GM18519 (cell line): Measurements from ENCODE around the gene DIP2C.
"Not testable (repeated sequence)": the region's sequence is repeated elsewhere in the genome, so short reads cannot be mapped to it uniquely, and the experiment has no call there.

Experiments used
- ATAC-seq: cut with Tn5 transposase; IDR thresholded peaks from one replicate; pipeline ENCODE4 v1.9.1; 2021; ENCODE audit warnings: mild to moderate bottlenecking, moderate library complexity; ENCODE audit not compliant: unreplicated experiment, low FRiP score

The DIP2C gene

DNA sequence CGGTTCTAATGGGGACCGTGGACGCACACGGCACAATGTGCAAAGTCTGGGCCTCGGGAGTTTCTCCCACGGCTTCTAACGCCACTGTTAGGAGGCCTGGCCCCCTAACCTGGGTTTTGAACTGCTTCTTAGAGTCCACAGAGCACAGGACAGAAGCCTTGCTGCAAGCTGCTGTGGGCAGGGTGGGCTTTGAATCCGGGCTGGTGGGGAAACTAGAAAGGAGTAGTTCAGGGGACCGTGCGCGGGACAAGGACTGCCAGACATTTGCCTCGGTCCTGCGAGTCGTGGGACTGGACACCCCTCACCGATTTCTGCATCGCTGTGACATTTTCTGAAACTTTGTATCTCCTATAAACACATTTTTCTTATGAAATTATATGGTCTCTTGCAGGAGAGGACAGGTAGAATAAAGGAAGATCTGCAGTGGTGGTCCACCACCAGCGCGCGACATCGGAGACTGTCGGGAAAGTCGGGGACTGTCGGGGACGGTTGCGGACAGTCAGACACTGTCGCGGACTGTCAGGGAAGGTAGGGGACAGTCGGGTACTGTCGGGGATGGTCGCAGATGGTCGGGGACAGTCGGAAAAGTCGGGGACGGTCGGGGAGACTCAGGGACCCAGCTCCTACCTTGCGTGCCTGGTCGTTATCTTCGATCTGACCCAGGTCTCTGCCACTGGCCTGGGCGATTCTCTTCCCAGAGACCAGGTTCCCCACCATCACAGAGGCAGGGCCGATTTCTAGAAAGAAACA lies 332.1 kb downstream of the DIP2C start:
- ATAC-seq: no peak

- no peak for ATAC-seq
Measured at GRCh38 chr10:356452-356851, 333.0 kb downstream of the DIP2C start.

DNA sequence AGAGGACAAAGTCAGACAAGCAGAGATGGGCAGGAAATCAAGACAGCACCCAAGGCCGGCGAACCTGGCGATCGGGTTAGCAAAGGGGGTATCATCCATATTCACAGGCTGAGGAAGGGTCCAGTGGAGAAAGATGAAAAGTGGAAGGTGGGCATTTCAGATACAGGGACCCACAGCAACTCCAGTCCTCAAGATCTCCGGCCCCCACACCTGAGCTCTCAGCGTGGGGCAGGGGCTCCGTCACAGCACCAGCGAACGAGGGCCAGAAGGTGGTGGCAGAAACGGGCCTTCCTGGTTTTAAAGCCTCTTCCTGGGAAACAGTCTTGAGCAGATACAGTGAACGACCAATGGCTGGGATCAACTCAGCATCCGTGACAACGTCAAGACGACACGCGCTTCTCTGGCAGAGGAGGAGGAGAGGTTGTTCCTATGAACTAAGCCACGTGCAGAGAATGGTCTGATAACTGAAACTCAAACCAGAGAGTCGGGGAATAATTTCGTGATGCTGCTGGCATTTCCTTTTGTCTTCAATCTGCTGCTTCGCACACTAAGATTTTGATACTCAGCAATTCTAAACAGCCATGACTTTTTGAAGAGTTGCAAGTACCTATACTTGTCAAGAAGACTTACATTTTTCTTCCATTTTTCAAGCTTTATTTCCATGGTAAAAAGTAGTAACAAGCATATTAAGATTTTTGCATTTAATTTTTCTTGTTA lies 334.4 kb downstream of the DIP2C start:
- ATAC-seq: no peak

DNA sequence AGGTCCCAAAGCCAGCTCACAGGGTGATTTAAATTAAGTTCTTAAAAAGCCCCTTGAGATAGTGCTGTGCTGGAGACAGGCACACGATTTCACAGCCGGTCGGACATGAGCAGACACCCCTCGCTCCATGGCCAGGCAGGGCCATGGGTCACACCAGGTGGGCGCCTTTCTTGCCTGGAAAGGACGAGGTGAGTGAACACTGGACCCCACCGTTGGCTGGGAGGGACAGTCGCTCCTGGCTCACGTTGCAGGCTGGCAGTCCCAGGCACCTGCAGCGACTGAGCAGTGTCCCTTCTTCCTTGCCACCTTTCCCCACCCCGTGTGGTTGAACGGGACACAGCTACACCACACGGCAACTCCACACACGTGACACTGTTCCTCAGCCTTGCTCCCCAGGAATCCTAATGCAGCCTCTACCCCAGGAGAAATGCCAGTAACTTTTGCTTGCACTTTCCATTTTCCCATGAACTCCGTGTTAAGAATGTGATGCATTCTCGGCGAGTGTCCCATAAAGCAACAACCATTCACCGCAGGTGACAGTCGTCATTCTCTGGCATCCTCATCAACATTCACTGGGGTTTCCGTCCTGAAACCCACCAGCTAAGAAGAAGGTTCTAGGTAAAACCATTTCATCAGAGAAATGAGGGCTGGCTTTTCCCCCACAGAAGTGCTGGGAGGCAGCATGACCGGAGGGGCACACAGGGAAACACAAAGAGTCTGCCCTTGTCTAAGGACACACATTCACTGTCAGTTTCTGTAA lies 336.8 kb downstream of the DIP2C start:
- no peak for ATAC-seq

DNA sequence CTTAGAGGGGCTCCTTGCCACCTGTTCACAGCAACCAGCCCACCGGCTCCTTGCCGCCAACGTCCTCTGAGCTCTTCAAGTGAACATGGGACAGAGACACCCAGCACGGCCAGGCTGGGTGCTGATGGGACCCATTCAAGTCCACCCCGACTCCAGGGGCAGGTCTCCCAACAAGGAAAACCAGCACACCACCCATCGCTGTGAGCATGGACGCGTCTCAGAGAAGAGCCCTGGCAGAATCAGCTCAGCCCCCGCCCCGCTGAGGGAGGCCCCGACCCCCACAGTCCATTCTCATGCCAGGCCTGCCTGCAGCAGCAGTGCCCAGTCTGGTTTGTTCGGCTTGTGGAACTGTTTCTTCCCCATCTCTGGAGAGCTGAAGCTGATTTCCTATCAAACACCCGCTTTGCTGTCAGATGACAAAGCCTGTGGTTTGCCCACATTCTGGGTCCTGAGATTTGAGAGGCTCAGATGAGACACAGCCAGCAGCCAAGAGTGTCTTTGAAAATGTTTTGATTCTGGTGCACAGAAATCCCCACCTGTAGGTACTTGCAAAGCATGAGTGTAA lies 337.6 kb downstream of the DIP2C start:
- ATAC-seq: no peak

DNA sequence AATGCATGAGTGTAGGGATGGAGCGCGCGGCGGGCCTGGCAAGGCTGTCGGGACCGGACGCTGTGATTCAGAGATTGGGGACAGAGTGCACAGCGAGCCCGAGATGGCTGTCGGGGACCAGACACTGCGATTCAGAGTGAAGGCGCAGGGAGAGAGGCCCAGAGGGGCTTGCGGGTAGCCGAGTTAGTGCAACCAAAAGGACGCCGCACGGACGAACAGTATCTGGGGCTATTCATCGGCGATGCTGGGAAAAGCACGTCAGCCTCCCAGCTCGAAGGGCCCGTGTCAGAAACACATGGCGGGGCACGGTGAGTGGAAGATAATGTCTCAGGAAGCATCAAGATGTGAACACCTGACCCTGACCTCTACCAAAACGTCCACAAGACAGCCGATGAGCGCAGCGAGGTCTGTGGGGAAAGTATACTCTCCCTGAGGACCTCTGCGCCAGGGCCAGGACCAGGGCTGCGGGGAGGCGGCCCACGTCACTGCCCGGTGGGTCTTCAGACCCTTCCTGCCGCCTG lies 338.4 kb downstream of the DIP2C start:
- no peak for ATAC-seq

DNA sequence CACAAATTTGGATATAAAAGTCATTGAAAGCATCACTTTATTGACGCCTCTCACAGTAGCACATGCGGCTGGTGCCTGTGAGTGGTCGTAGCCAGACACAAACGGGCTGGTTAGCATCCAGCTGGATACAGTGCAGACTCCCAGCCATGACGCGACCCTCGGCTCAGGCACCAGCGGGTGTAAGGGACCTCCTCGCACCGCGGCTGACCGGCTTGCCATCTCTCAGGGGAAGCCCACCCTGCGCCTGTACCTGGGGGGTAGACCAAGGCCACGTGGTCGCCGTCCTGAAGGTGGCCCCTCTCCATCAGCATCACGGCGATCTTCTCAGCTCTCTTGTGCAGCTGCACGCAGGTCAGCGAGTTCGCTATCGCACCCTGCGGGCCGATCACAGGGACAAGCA lies 340.4 kb downstream of the DIP2C start:
- ATAC-seq: no peak

DNA sequence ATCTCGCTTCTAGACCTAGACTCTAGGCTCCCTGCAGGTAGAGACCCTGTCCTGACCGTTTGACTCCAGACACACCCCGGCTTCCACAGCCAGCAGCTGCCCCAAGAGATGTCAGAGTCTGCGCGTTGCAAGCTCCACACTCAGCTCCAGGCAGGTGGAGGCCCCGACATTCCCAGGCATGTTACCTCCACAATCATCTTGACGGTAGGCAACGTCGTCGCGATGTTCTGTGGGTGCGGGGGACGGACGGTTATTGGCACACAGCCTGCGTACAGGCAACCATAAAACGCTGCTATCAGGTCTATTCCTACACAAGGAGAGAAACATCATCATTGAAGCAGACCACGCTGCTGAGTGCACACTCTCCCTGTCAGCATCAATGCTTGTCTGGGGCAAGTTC lies 341.0 kb downstream of the DIP2C start:
- ATAC-seq: no peak

DNA sequence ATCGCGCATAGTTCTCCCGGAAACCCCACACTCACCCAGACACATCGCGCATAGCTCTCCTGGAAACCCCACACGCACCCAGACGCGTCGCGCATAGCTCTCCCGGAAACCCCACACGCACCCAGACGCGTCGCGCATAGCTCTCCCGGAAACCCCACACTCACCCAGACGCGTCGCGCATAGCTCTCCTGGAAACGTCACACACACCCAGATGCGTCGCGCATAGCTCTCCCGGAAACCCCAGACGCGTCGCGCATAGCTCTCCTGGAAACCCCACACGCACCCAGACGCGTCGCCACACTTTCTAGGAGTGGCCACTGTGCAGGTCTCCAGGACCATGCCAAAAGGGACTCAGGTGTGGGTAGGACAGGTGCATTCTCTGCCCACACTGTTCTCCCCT lies 341.7 kb downstream of the DIP2C start:
- ATAC-seq: not testable (repeated sequence)

- not testable (repeated sequence) for ATAC-seq
Measured at GRCh38 chr10:347190-347589, 342.3 kb downstream of the DIP2C start.

DNA sequence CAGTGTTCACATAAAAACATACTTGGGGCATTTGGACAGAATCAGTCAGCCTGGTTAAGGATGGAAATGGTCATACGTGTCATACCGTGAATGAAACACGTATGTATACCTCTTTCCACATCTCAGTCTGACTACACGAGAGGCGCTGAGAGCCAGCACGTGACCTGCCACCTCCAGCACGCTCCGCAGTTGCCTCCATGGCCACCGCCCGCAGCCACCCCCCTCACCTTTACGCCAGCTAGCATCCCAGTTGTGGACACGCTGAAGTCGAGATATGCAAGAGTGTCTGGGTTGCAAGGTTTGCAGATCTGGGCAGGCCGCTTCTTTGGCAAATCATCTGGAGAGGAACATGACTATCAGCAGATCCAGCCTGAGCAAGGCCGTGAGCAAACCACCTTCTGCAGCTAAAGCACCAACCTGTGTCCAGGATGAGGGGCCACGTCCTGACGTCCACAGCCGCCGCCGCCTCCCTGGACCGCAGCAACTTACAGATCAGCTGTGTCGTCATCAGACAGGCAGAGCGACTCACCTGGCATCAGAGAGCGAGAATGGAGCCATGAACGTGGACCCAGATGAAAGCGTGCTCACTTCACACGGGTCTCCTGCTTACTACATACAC lies 344.8 kb downstream of the DIP2C start:
- no peak for ATAC-seq

- no peak for ATAC-seq
Measured at GRCh38 chr10:343231-344220, 345.9 kb downstream of the DIP2C start.

DNA sequence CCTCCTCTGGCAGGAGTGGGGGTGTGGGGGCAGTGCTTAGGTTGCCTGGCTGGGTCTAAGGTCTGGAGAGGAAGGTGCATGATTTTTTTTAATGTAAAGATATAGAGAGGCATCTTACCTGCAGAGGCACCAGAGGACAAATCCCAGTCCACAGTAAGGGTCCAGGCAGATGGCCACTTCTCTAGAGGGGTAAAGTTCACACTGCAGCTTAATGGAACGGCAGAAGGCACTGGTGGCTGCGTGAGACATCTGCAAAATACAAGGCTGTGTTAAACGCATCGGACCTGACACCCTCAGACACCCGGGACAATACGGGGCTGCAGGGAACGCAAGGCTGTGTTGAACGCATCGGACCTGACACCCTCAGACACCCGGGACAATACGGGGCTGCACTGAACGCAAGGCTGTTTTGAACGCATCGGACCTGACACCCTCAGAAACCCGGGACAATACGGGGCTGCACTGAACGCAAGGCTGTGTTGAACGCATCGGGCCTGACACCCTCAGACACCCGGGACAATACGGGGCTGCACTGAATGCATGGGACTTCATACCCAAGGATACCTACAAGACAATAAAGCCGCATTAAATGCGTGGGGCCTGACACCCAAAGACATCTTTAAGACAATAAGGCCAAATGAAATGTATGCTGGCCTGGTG lies 348.3 kb downstream of the DIP2C start:
- ATAC-seq: no peak

- no peak for ATAC-seq
Measured at GRCh38 chr10:340646-341045, 348.8 kb downstream of the DIP2C start.

- ATAC-seq: no peak
Measured at GRCh38 chr10:339038-339391, 350.5 kb downstream of the DIP2C start.

GRCh38 chr10:338171-339037 lies 351.1 kb downstream of the DIP2C start:
- no peak for ATAC-seq

- ATAC-seq: no peak
Measured at GRCh38 chr10:336247-336646, 353.2 kb downstream of the DIP2C start.
